ENCODE results near the gene PRKN.

DNA sequence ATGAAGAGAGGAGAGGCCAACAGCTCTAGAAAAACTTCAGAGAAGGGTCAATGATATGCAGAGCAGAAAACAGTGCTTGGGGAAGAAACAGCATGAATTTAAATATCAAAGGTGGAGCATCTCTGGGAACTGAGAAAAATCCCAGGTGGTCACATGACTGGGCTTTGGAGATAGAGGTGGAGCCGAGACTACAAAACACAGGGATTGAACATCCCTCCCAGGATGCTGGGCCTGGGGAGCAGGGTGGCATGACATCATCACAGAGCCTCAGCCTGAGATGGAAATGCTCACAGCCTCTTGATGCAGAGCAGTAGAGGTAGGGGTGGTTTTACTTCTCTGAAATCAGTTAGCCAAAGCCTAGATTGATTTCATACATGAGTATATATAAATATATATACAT, 529.5 kb downstream of the PRKN start:
- no peak for TF ChIP-seq NFRKB (IDR thresholded peaks at IDR 0.05)
- no peak for TF ChIP-seq FOXM1 (IDR thresholded peaks at IDR 0.05; ENCODE audit: borderline replicate concordance)
- TF ChIP-seq TARDBP (IDR thresholded peaks at IDR 0.05): no peak
- TF ChIP-seq FOXA1 (IDR thresholded peaks at IDR 0.05): no peak
- no peak for TF ChIP-seq HDGF (IDR thresholded peaks at IDR 0.05; ENCODE audit: borderline replicate concordance)
- TF ChIP-seq BHLHE40 (IDR thresholded peaks at IDR 0.05; ENCODE audit: borderline replicate concordance): no peak
- TF ChIP-seq CTBP1 (IDR thresholded peaks at IDR 0.05; ENCODE audit: borderline replicate concordance): no peak
- no peak for TF ChIP-seq ELF4 (IDR thresholded peaks at IDR 0.05)
- no peak for TF ChIP-seq SUZ12 (IDR thresholded peaks at IDR 0.05)
- TF ChIP-seq SP1 (IDR thresholded peaks at IDR 0.05): no peak
- TF ChIP-seq, protein P1, sequence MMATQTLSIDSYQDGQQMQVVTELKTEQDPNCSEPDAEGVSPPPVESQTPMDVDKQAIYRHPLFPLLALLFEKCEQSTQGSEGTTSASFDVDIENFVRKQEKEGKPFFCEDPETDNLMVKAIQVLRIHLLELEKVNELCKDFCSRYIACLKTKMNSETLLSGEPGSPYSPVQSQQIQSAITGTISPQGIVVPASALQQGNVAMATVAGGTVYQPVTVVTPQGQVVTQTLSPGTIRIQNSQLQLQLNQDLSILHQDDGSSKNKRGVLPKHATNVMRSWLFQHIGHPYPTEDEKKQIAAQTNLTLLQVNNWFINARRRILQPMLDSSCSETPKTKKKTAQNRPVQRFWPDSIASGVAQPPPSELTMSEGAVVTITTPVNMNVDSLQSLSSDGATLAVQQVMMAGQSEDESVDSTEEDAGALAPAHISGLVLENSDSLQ (IDR thresholded peaks at IDR 0.05): no peak
- TF ChIP-seq FOXK2 (IDR thresholded peaks at IDR 0.05): no peak

Data from HEK293T (cell line).